AG09309 (cell line): ENCODE measurements around the gene UGT1A1.

ENCODE experiments used
- DNase-seq: peaks from one replicate; pipeline ENCODE4 v3.0.0-alpha.2; 2010; ENCODE audit warnings: low read depth
- H3K4me3 ChIP-seq: 2 replicates; pipeline ENCODE4 v1.5.1; 2011; ENCODE audit warnings: mild to moderate bottlenecking, low read depth, low read length, moderate library complexity; ENCODE audit not compliant: control insufficient read depth
- TF ChIP-seq, protein P1 (sequence below): IDR thresholded peaks from 2 replicates; pipeline ENCODE4 v1.5.1; 2011; ENCODE audit warnings: mild to moderate bottlenecking, low read depth, low read length, inconsistent platforms; ENCODE audit not compliant: insufficient read depth, control insufficient read depth; ENCODE audit errors: missing control alignments

UGT1A1 gene

DNA sequence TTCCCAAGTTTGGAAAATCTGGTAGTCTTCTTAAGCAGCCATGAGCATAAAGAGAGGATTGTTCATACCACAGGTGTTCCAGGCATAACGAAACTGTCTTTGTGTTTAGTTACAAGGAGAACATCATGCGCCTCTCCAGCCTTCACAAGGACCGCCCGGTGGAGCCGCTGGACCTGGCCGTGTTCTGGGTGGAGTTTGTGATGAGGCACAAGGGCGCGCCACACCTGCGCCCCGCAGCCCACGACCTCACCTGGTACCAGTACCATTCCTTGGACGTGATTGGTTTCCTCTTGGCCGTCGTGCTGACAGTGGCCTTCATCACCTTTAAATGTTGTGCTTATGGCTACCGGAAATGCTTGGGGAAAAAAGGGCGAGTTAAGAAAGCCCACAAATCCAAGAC lies 12.1 kb downstream of the UGT1A1 start:
- H3K4me3 ChIP-seq = no peak overlapping the region
- DNase-seq = no peak
- TF ChIP-seq, protein P1, sequence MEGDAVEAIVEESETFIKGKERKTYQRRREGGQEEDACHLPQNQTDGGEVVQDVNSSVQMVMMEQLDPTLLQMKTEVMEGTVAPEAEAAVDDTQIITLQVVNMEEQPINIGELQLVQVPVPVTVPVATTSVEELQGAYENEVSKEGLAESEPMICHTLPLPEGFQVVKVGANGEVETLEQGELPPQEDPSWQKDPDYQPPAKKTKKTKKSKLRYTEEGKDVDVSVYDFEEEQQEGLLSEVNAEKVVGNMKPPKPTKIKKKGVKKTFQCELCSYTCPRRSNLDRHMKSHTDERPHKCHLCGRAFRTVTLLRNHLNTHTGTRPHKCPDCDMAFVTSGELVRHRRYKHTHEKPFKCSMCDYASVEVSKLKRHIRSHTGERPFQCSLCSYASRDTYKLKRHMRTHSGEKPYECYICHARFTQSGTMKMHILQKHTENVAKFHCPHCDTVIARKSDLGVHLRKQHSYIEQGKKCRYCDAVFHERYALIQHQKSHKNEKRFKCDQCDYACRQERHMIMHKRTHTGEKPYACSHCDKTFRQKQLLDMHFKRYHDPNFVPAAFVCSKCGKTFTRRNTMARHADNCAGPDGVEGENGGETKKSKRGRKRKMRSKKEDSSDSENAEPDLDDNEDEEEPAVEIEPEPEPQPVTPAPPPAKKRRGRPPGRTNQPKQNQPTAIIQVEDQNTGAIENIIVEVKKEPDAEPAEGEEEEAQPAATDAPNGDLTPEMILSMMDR = no peak

DNA sequence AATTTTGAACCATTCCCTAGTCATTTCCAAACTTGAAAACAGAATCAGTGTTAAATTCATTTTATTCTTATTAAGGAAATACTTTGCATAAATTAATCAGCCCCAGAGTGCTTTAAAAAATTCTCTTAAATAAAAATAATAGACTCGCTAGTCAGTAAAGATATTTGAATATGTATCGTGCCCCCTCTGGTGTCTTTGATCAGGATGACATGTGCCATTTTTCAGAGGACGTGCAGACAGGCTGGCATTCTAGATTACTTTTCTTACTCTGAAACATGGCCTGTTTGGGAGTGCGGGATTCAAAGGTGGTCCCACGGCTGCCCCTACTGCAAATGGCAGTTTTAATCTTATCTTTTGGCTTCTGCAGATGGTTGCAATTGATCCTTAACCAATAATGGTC lies 12.5 kb downstream of the UGT1A1 start:
- TF ChIP-seq, protein P1 = no peak
- no peak overlapping the region for H3K4me3 ChIP-seq
- no peak for DNase-seq

DNA sequence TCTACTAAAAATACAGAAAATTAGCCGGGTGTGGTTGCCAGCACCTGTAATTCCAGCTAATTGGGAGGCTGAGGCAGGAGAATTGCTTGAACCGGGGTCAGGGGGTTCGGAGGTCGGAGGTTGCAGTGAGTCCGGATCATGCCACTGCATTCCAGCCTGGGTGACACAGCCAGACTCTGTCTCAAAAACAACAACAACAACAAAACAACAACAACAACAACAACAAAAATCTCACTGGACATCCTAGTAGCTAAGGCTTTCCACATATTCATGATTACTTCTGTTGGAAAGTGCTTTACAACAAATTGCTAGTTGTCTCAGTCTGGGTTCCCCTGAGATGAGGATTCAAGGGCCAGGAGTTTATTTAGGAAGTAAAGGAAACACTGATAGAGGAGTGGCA lies 13.8 kb downstream of the UGT1A1 start:
- TF ChIP-seq, protein P1 = no peak
- no peak for DNase-seq
- no peak overlapping the region for H3K4me3 ChIP-seq

DNA sequence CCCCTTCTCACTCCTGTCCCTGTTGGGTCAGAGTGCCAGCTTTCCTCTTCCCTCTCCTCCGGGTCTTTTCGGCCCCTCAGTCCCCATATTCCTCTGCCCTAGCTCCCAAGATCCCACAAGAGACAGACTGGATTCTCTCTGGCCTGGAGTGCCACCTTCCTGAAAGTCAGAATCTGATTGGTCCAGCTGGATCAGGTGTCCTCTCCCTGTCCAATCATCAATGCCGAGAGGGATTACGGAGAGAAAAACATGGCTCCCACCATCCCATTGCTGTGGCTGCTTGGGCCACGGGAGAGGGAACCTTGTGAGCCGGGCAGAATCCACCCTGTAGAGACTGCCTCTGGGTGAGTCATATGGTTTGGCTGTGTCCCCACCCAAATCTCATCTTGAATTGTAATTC lies 15.3 kb downstream of the UGT1A1 start:
- TF ChIP-seq, protein P1 = no peak
- H3K4me3 ChIP-seq = no peak overlapping the region
- DNase-seq = no peak

DNA sequence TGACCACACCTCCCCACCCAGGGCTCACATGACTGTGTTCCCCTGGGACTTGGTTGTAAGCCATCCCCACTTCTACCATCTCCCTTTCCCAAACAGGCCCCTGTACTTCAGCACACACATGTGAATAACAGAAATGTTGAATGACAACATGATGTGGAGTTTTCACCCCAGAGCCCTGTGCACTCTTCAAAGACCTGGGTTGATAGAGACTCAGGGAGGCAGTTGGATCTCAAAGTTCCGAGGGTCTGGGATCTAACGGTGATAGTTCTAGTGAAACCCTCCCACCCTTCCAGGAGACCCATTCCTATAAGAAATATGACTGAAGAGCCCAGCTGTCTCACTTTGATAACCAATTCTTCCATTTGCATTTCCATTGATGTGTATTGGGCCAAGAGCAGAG lies 18.0 kb downstream of the UGT1A1 start, which contains the start of gene MROH2A:
MROH2A (plus strand) TSS at position 301 of the 400 bp plus-strand sequence. CDS start 1,029 bp downstream, outside the sequence.
- DNase-seq = no peak
- no peak within 1 kb of the TSS for H3K4me3 ChIP-seq
- TF ChIP-seq, protein P1 = no peak

DNA sequence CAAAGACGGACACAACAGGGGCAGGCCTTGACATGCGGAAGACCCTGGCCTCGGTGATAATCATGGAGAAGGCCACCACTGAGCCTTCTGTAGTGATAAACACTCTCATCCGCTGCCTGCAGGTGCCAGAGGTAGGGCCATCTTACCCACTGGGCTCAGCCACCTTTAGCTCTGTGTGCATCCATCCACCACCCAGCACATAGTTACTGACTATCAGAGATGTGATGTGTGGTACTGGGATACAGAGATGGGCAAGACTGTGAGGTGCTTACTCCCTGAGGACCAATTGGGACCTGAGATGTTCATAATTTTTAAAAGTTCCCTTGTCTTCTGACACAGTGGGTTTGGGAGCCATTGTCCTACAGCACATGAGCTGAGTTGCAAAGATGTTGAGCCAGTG lies 19.7 kb downstream of the UGT1A1 start:
- no peak for DNase-seq
- TF ChIP-seq, protein P1 = no peak
- H3K4me3 ChIP-seq = no peak overlapping the region

DNA sequence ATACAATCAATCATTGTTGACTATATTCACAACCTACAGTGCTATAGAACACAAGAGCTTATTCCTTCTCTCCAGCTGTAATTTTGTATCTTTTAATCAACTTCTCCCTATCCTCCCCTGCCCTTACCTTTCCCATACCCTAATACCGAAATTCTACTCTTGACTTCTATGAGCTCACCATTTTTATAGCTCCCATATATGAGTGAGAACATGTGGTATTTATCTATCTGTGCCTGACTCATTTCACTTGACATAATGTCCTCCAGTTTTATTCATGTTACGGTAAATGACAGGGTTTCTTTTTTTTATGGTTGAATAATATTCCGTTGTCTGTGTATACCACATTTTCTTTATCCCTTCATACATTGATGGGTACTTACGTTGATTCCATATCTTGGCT lies 20.7 kb downstream of the UGT1A1 start:
- TF ChIP-seq, protein P1 = no peak
- no peak overlapping the region for H3K4me3 ChIP-seq
- no peak for DNase-seq
